Sigmoid colon (tissue), 3 donors: ENCODE data around the gene TUBA1C.

Source experiments
- CTCF ChIP-seq, 4 experiments: fragments of 450-650 bp in 3 of 4; fragments of 200-600 bp in 1 of 4; IDR thresholded peaks; one replicate each; pipeline ENCODE4 v1.5.1; 2016 to 2019; ENCODE audit warnings: antibody characterized with exemption in 4 of 4, mild to moderate bottlenecking in 3 of 4, moderate library complexity in 2 of 4
- POLR2A ChIP-seq, 2 donors: fragments of 450-650 bp; IDR thresholded peaks; one replicate each; pipeline ENCODE4 v1.6.1; 2016; ENCODE audit warnings: antibody characterized with exemption in 2 of 2, mild to moderate bottlenecking in 2 of 2, moderate library complexity in 2 of 2

GRCh38 chr12:49243631-49244030 is 21.3 kb upstream of the TUBA1C start:
- no peak for TF ChIP-seq CTCF (IDR thresholded peaks at IDR 0.05)
- no peak for TF ChIP-seq POLR2A (IDR thresholded peaks at IDR 0.05)
